Right kidney (tissue), 1 donor: ENCODE results near the gene ARFGAP1.
"Not testable (repeated sequence)": the region's sequence is repeated elsewhere in the genome, so short reads cannot be mapped to it uniquely, and the experiment has no call there.

ENCODE experiments used
- DNase-seq: peaks from one replicate; pipeline ENCODE4 v3.0.0-alpha.2; 2016

Gene ARFGAP1

GRCh38 chr20:63290677-63291472, 18.3 kb downstream of the ARFGAP1 start:
- peak; percentile 66 for DNase-seq

- DNase-seq = no peak
These were observed 19.2 kb downstream of the ARFGAP1 start for GRCh38 chr20:63291811-63292210.

DNA sequence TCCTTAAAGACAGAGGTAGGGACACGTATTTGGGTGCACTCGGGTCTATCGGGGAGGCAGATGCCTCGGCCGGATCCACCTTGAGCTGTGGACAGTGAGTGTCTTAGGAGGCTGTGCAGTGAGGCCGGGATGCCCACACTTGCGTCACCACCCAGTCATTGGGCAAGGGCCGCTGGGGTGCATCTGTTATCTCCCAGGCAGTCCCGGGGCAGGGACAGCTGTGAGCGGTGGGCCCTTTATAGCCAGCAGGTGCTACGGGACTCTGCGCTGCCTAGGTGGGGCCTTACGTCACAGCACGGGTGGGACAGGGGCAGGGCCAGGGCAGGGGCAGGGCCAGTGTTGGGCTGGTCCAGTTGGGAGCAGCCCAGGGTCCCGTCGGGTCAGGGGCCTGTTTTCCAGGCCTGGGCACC, 19.7 kb downstream of the ARFGAP1 start:
- DNase-seq = no peak

DNA sequence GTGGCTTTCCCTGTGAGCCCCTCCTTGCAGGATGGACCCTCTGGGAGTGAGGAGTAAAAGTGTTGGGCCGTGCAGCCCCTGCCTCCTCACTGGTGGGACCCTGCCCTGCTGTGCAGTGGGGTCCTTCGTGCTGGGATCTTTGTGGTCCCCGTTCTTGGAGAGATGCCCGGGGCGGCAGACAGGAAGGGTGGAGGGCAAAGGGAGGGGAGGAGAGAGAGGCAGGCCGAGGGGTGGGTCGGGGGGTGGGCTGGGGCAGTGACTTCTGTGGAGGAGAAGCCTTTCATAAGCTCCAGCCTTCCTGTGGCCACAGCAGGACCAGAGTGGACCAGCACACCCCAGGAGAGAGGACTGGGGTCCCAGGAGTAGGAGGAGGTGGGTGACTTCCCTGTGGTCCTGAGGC, 20.3 kb downstream of the ARFGAP1 start, which contains the start of gene COL20A1:
TSS of gene COL20A1 (plus strand) at position 283 of the 400 bp plus-strand sequence. CDS start 1,922 bp downstream, outside the sequence.
- no peak for DNase-seq

- no peak for DNase-seq
These were observed 20.8 kb downstream of the ARFGAP1 start for GRCh38 chr20:63293456-63293855.

DNA sequence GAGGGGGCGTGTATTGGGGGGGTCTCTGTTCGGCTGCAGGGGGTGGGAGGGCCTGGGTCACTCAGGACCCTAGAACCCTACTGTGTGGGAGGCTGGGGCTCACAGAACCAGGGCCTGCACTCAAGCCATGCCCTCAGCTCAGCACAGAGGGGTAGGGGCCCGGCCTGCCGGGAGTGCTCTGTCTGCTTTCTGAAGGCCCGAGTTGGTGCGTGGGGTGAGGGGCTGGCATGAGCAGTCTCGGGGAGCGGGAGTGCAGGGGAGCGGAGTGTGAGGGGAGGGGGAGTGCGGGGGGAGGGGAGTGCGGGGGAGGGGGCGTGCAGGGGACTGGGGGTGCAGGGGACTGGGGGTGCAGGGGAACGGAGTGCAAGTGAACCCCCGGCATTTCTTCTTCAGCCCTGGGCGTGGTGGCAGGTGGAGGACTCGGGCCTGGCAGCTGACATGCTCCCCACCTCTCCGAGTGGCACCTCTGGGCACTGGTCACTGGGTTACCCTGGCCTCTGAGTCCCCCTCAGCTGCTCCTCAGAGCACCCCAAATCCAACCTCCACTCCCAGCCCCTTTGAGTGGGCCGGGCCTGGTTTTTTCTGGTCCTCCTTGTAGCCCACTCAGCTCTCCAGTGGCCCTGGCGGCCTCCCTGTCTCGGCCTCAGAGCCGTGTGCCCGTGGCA, 21.4 kb downstream of the ARFGAP1 start:
- DNase-seq = no peak

DNA sequence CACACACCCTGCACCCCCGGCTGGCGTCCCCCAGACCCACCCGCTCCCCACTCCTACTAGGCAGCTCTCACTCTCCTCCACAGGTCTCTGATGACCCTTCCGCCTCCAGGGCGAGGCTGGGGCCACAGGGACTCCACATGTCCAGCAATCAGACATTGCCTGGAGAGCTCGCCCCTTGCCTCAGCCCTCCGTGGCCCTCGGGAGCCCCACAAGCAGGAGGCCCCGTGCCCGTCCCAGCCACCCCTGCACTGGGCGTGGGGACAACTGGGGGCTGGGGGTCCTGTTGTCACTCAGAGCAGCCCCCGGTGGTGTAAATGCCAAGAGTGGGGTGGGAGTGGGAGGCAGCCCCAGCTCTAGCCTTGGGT, 21.9 kb downstream of the ARFGAP1 start:
- DNase-seq = no peak

- no peak for DNase-seq
These were observed 22.4 kb downstream of the ARFGAP1 start for GRCh38 chr20:63295018-63295417.

GRCh38 chr20:63295422-63295821, 22.8 kb downstream of the ARFGAP1 start:
- no peak for DNase-seq

GRCh38 chr20:63295846-63296245, 23.2 kb downstream of the ARFGAP1 start:
- DNase-seq = no peak

GRCh38 chr20:63296531-63297299, 24.1 kb downstream of the ARFGAP1 start:
- DNase-seq = no peak

- DNase-seq = no peak
These were observed 24.8 kb downstream of the ARFGAP1 start for GRCh38 chr20:63297371-63297781.

- no peak for DNase-seq
These were observed 25.4 kb downstream of the ARFGAP1 start for GRCh38 chr20:63297796-63298572.

DNA sequence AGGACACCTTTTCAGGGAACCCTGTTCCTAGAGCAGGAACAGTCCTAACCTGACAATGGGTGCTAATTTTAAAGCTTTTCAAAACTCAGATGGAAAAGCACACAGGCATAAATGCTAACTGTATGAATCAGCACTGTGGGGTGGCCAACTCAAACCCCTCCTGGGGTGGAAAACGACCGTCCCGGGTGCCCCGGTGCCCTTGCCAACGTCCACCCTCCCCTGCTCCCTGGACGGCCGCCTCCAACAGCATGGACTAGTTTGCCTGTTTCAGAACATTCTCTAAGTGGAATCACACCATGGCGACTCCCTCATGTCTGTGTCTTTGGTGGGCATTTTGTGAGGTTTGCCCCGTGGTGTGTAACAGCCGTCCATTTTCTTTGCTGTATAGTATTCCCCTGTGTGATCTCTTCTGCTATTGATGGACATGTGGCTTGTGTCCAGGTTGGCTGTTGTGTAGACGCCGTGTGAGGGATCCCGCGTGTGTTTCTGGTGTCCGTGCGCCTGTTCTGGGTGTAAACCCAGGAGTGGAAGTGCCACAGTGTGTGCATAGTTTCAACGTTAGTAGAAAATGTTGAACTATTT, 26.2 kb downstream of the ARFGAP1 start:
- no peak for DNase-seq

DNA sequence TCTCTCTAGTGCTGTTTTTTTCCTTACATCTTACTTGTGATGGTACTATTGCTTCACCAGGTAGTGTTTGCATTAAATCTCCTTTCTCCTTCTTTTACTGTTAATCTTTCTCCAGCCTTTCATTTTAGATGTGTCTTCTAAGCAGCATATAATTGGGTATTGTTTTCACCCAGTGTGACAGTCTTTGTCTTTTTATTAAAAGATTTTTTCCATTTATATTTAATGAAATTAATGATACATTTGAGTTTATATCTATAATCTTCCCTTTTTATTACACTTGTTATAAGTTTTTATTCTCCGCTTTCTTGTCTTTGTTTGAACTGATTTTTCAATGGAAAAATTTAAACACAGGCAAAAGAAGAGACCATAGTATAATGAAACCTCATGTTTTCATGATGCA, 29.1 kb downstream of the ARFGAP1 start:
- no peak for DNase-seq

DNA sequence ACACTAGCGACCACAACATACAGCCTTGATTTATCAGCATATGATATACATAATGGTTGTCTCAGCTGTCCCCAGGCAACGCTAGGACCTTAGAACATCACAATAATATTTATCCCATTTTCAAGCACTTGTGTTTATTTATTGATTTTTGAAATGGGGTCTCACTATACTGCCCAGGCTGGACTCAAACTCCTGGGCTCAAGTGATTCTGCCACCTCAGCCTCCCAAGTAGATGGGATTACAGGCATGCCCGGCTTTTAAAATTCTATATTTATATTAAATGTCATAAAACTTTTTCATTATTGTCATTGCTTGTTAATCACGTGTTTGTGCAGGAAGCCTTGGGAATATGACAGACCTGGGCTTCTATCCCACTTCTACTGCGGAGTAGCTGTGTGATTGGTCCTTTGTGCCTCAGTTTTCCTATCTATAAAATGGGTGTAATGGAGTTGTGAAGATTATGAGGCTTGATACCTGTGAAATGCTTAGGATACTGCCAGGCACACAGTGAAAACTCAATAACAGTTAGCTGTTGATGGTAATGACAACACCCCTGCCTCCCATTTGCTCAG, 30.6 kb downstream of the ARFGAP1 start:
- DNase-seq = no peak

DNA sequence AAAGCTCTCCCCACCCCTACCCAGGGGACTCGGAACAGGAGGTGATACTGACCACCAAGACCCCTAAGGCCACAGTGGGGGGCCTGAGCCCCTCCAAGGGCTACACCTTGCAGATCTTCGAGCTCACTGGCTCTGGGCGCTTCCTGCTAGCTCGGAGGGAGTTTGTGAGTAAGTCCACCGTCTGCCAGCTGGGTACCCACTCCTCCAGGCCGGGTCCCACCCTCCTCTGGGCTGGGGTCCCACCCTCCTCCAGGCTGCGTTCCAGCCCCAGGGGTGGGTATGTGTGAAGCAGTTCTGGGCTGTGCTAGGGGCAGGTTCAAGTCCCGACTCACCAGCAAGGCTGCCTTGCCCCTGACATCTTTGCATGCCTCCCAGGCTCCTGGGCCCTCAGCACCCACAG, 32.8 kb downstream of the ARFGAP1 start:
- no peak for DNase-seq

GRCh38 chr20:63305933-63306672, 33.5 kb downstream of the ARFGAP1 start:
- DNase-seq = not testable (repeated sequence)

DNA sequence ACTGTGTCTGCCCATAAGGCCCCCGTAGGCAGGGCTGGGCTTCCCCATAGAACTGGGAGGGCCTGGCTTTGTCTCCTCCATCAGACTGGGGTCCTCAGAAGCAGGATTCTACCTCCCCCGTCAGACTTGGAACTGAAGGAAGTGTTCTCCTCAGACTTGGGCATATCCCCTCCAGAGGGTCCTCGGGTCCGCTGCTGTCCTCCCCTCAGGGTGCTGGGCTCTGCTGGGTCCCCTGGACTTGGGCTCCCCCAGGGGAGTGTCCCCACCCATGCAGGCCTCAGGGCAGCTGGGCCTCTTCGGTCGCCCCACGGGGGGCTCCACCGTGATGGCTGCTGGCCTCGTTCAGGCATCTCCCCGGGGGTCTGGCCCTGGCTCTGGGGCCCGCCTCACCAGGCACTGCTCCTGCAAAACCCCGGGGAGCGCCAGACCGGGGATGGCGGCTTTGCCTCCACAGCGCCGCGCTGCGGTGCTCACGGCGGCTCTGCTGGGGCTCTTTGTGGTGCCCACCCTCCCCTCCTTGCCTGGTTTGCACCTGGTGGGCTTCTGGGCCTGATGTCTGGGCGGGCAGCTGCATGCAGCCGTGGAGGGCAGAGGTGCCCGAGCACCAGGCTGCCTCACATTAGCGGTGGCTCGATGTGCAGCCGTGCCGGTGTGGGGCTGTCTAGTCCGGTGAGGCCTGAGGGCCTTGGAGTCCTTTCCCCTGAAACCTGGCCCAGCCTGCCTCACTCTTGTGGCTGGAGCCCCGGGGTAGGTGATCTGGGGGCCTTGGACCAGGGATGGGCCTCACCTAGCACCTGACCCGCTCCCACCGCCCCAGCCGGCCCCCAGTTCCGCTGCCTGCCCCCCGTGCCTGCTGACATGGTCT, 34.3 kb downstream of the ARFGAP1 start:
- no peak for DNase-seq
